Kidney epithelial cell (primary cell): ENCODE measurements around the gene GLI1. TPM values are rescaled to one million over a fixed set of nuclear protein-coding genes. Genes with fewer than 3 reads are reported as not detected.

Source experiments
- DNase-seq: peaks from one replicate; pipeline ENCODE4 v3.0.0-alpha.2; 2010; ENCODE audit warnings: low read depth
- H3K27me3 ChIP-seq: 2 replicates; pipeline ENCODE4 v1.6.0; 2011; ENCODE audit warnings: low read length; ENCODE audit not compliant: control insufficient read depth, insufficient read depth
- H3K36me3 ChIP-seq: 2 replicates; pipeline ENCODE4 v1.5.1; 2011; ENCODE audit warnings: low read length; ENCODE audit not compliant: control insufficient read depth, insufficient read depth
- H3K4me3 ChIP-seq: 2 replicates; pipeline ENCODE4 v1.5.1; 2011; ENCODE audit warnings: low read depth, mild to moderate bottlenecking, control low read depth, low read length
- CTCF ChIP-seq: IDR thresholded peaks from 2 replicates; pipeline ENCODE4 v1.5.1; 2011; ENCODE audit warnings: mild to moderate bottlenecking, moderate library complexity, low read length, control low read depth, inconsistent platforms; ENCODE audit not compliant: insufficient read depth, poor library complexity, severe bottlenecking
- total RNA-seq: library from RNA; depleted of rRNA; stranded (reverse); fragments of >200 nt; gene quantifications from 2 replicates; pipeline ENCODE4 v1.2.3, GENCODE V29; 2015

Gene GLI1
- total RNA-seq, 1 donor from 2014 or later, result 1.6 TPM

GRCh38 chr12:57462251-57462911 lies 2.8 kb downstream of the GLI1 start:
- Histone ChIP-seq H3K36me3 (no peaks in the 10 kb centered on the region), H3K27me3 (peaks cover 11% of the 10 kb centered on the region), H3K4me3 (peak overlapping the region; percentile 61)
- peak; percentile 61 for DNase-seq
- TF ChIP-seq CTCF, result peak; percentile 97

GRCh38 chr12:57462912-57463253 lies 3.3 kb downstream of the GLI1 start:
- no peak for TF ChIP-seq CTCF
- no peak for DNase-seq
- no peaks in the 10 kb centered on the region for H3K36me3 ChIP-seq
- no peak overlapping the region for H3K4me3 ChIP-seq
- peaks cover 12% of the 10 kb centered on the region for H3K27me3 ChIP-seq

GRCh38 chr12:57464569-57464968 lies 5.0 kb downstream of the GLI1 start:
- no peak for TF ChIP-seq CTCF
- H3K27me3 ChIP-seq, result peaks cover 22% of the 10 kb centered on the region
- H3K36me3 ChIP-seq, result no peaks in the 10 kb centered on the region
- no peak for DNase-seq
- no peak overlapping the region for H3K4me3 ChIP-seq

GRCh38 chr12:57465030-57465746 lies 5.6 kb downstream of the GLI1 start:
- Histone ChIP-seq H3K36me3 (no peaks in the 10 kb centered on the region), H3K4me3 (no peak overlapping the region), H3K27me3 (peaks cover 24% of the 10 kb centered on the region)
- DNase-seq, result no peak
- TF ChIP-seq CTCF, result no peak

- Histone ChIP-seq H3K36me3 (no peaks in the 10 kb centered on the region), H3K4me3 (no peak overlapping the region), H3K27me3 (peaks cover 29% of the 10 kb centered on the region)
- DNase-seq, result no peak
- no peak for TF ChIP-seq CTCF
Measured at GRCh38 chr12:57465747-57466505, 6.3 kb downstream of the GLI1 start.
